Thyroid gland (tissue), 4 donors: Measurements from ENCODE around the gene DMXL1. TPM values are rescaled to one million over a fixed set of nuclear protein-coding genes. Genes with fewer than 3 reads are reported as not detected.

ENCODE experiments used
- DNase-seq, 2 donors: peaks; one replicate each; pipeline ENCODE4 v3.0.0-alpha.2; 2019
- H3K27ac ChIP-seq, 3 donors: fragments of 200-600 bp; sonication (generic); 1 replicate in 2 of 3; 2 replicates in 1 of 3; pipeline ENCODE4 v1.5.1; 2016 to 2019; ENCODE audit warnings: mild to moderate bottlenecking in 1 of 3, moderate library complexity in 1 of 3
- H3K27me3 ChIP-seq: fragments of 200-600 bp; sonication (generic); one replicate; pipeline ENCODE4 v1.5.1; 2019
- H3K36me3 ChIP-seq, 2 donors: fragments of 200-600 bp; sonication (generic); one replicate each; pipeline ENCODE4 v1.5.1; 2016 to 2019
- H3K4me1 ChIP-seq, 2 donors: fragments of 200-600 bp; sonication (generic); one replicate each; pipeline ENCODE4 v1.5.1; 2017 to 2019
- H3K4me3 ChIP-seq, 3 donors: fragments of 200-600 bp; sonication (generic); replicated peaks in 1 of 3; 1 replicate in 2 of 3; 2 replicates in 1 of 3; pipeline ENCODE4 v1.5.1; 2016; ENCODE audit warnings: mild to moderate bottlenecking in 1 of 3
- H3K9me3 ChIP-seq: fragments of 200-600 bp; sonication (generic); one replicate; pipeline ENCODE4 v1.5.1; 2017
- POLR2A ChIP-seq, 2 donors: fragments of 450-650 bp; IDR thresholded peaks; one replicate each; pipeline ENCODE4 v1.6.1; 2017; ENCODE audit warnings: antibody characterized with exemption in 2 of 2, mild to moderate bottlenecking in 2 of 2, moderate library complexity in 1 of 2
- WGBS, 2 donors: methylation state at CpG; one replicate each; pipeline ENCODE4 v1.1.5; 2017; 5-methylcytosine and 5-hydroxymethylcytosine counted together
- intact Hi-C: fragments of 100-400 bp; cut with DNase I; formaldehyde crosslinking; loops from one replicate; pipeline ENCODE4 v1.15.1; 2023
- total RNA-seq, 4 donors: library from RNA; depleted of rRNA; stranded (reverse); fragments of >200 nt; gene quantifications; one replicate each; pipeline ENCODE4 v1.2.3, GENCODE V29; 2016
- TF ChIP-seq, protein P1 (sequence below), 6 experiments: fragments of 200-600 bp in 3 of 6; fragments of 450-650 bp in 3 of 6; sonication (generic) in 3 of 6; IDR thresholded peaks; one replicate each; pipeline ENCODE4 v1.5.1; 2016 to 2019; ENCODE audit warnings: antibody characterized with exemption in 6 of 6, mild to moderate bottlenecking in 2 of 6, inconsistent platforms in 1 of 6, moderate library complexity in 1 of 6

DMXL1 gene
- total RNA-seq, 4 donors from 2014 or later = 90.8 to 158 (median 95.4) TPM

DNA sequence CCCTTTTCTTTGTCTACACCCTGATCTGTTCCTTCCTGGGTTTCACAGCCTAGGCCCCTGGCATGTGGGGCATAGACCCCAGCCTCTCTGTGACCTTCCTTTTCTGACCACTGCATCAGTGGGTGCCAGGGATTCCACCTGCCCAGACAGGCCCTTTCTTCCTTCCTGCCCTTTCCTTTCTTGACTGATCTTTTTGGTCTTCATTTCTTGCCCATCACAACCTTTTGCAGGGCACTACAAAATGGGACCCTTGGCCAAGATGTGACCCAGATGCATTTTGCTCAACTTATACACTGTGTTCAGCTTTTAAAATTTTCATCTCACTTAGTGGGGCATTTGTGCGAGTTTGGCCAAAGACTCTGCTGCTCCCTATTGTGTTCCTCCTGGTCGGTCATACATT, 211.7 kb downstream of the DMXL1 start:
- Histone ChIP-seq H3K9me3 (no peaks in the 10 kb centered on the region), H3K27ac (peak overlapping the region in 1 of 3 donors; percentile 13), H3K4me1 (peaks cover 12 to 43% of the 10 kb centered on the region in 2 donors), H3K27me3 (no peaks in the 10 kb centered on the region), H3K36me3 (no peaks in the 10 kb centered on the region), H3K4me3 (no peak overlapping the region)
- WGBS, 2 donors = 95 to 96% methylated on average over 2 of the region's 2 CpGs
- no peak for DNase-seq
- intact Hi-C loops = no loop called here
- TF ChIP-seq, protein P1, sequence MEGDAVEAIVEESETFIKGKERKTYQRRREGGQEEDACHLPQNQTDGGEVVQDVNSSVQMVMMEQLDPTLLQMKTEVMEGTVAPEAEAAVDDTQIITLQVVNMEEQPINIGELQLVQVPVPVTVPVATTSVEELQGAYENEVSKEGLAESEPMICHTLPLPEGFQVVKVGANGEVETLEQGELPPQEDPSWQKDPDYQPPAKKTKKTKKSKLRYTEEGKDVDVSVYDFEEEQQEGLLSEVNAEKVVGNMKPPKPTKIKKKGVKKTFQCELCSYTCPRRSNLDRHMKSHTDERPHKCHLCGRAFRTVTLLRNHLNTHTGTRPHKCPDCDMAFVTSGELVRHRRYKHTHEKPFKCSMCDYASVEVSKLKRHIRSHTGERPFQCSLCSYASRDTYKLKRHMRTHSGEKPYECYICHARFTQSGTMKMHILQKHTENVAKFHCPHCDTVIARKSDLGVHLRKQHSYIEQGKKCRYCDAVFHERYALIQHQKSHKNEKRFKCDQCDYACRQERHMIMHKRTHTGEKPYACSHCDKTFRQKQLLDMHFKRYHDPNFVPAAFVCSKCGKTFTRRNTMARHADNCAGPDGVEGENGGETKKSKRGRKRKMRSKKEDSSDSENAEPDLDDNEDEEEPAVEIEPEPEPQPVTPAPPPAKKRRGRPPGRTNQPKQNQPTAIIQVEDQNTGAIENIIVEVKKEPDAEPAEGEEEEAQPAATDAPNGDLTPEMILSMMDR (IDR thresholded peaks at IDR 0.05) = no peak
- no peak for TF ChIP-seq POLR2A (IDR thresholded peaks at IDR 0.05)

DNA sequence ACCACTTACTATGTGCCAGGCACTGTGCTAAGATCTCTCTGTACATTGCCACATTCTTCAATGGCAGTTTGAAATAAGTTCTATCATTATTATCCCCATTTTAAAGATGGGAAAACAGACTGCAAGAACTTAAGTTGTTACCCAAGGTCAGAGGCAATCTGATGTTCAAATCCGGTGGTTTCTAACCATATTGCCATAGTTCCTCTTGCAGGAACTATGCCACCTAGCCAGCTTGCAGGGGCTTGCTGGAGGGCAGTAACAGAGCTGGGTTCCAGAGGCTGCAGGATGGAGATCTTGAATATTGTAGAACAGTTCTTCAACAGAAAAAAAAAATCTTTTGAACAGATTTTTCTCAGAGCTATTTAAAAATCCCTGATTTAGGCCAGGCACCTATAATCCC, 213.1 kb downstream of the DMXL1 start:
- Histone ChIP-seq H3K27me3 (no peaks in the 10 kb centered on the region), H3K4me3 (no peak overlapping the region), H3K9me3 (no peaks in the 10 kb centered on the region), H3K36me3 (no peaks in the 10 kb centered on the region), H3K27ac (peak overlapping the region in 2 of 3 donors; percentile 13 to 48), H3K4me1 (peaks cover 12 to 57% of the 10 kb centered on the region in 2 donors)
- TF ChIP-seq, protein P1 (IDR thresholded peaks at IDR 0.05) = no peak
- no peak for TF ChIP-seq POLR2A (IDR thresholded peaks at IDR 0.05)
- DNase-seq = no peak
- WGBS, 2 donors = 96% methylated on average over 1 of the region's 1 CpG
- intact Hi-C loops = no loop called here

DNA sequence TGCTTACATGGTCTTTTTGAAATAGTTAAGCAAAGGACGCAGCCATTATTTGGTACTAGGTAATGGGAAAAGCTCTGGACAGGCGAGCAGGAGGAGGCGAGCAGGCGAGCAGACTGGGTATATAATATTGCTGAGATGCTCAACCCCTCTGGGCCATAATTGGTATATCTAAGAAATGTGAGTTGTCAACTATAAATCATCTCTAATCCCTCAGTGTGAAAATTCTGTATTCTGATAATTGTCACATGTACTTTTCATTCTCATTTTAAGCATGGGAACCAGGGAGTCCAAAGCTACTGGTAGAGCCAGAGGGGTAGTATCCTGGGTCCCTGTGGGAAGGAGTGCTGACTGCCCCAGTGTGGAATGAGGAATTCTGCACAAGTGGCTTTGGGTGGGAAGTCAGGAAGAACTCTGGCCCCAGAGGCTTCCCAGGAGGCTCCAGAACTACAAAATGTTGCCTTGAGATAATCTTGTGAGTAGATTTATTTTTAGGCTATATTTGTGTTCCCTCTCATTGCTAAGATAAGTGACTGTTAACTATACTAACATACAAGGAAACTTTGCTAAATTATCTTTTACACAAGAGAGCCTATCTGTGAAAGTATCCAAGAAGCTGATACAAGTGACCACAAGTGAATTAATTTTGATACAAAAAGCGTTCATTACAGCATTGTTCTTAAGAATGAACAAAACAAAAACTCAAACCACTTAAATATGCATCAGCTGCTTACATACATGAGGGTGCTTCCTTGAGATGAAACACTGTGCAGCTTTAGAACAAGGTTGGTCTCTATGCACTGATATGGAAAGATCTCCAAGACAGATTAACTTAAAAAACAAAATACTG, 214.4 kb downstream of the DMXL1 start:
- H3K27ac ChIP-seq = peak overlapping the region; percentile 3 to 50 (median 46)
- intact Hi-C loops = no loop called here
- peaks cover 19 to 65% of the 10 kb centered on the region in 2 donors for H3K4me1 ChIP-seq
- H3K9me3 ChIP-seq = no peaks in the 10 kb centered on the region
- H3K27me3 ChIP-seq = no peaks in the 10 kb centered on the region
- DNase-seq = no peak
- no peak overlapping the region for H3K4me3 ChIP-seq
- TF ChIP-seq POLR2A (IDR thresholded peaks at IDR 0.05) = no peak
- TF ChIP-seq, protein P1 (IDR thresholded peaks at IDR 0.05) = no peak
- WGBS, 2 donors = 77 to 78% methylated on average over 5 of the region's 5 CpGs
- H3K36me3 ChIP-seq = no peaks in the 10 kb centered on the region

DNA sequence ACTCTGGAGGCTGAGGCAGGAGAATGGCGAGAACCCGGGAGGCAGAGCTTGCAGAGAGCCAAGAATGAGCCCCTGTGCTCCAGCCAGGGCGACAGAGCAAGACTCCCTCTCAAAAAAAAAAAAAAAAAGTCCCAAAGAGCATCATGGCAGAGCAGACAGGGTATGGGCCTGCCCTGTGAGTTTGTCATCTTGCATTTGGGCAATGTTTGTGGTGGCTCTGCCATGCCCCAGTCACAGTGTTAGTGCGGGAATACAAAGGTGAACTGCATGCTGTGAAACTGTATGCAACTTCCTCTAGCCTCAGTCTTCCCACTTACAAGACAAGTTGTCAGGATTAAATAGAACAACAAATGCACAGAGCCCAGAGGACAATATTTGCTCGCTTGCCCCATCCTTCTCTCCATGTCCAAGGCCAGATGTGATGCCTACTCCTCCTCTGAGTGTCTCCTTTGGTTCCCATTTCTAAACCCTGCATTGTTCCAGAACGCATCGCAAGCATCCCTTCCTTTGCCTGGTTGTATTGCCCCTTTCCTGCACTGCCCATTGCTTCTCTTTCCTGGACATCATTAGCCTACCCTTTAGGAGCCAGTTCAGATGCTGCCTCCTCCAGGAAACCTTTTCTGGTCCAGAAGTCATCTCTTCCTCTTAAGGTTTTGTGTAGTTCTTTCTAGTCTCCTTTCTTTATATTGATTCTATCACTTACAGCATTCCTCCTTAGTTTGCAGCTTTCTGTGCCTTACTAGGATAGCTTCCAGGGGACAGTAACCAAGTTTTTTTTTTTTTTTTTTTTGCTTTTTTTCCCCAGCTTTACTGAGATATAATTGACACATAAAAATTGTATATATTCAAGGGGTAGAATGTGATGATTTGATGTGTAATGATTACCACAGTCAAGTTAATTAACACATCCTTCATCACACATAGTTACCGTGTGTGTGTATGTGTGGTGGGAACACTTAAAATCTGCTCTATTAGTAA, 215.9 kb downstream of the DMXL1 start:
- DNase-seq = no peak
- H3K36me3 ChIP-seq = no peaks in the 10 kb centered on the region
- intact Hi-C loops = no loop called here
- no peak overlapping the region for H3K4me3 ChIP-seq
- H3K27me3 ChIP-seq = no peaks in the 10 kb centered on the region
- H3K9me3 ChIP-seq = no peaks in the 10 kb centered on the region
- TF ChIP-seq POLR2A (IDR thresholded peaks at IDR 0.05) = no peak
- TF ChIP-seq, protein P1 (IDR thresholded peaks at IDR 0.05) = no peak
- peaks cover 19 to 65% of the 10 kb centered on the region in 2 donors for H3K4me1 ChIP-seq
- no peak overlapping the region for H3K27ac ChIP-seq
- 94 to 97% methylated on average over 8 of the region's 8 CpGs for WGBS, 2 donors
